B cell (primary cell): ENCODE measurements around the gene SLC12A3. TPM values are rescaled to one million over a fixed set of nuclear protein-coding genes. Genes with fewer than 3 reads are reported as not detected.

ENCODE experiments used
- ATAC-seq: fragments of 200-7000 bp; cut with Tn5 transposase; one replicate; pipeline ENCODE4 v1.10.0; 2021; ENCODE audit warnings: low read depth, mild to moderate bottlenecking, moderate number of reproducible peaks, moderate library complexity
- CTCF ChIA-PET: fragments of 350-600 bp; sonication (Branson Sonifier 250); formaldehyde crosslinking; loops from one replicate; lab custom pipeline; 2021; ENCODE audit warnings: antibody characterized with exemption, inconsistent platforms; lab: Charles Lee
- POLR2A ChIA-PET: fragments of 350-600 bp; sonication (Branson Sonifier 250); formaldehyde crosslinking; loops from one replicate; lab custom pipeline; 2021; ENCODE audit warnings: antibody characterized with exemption; lab: Charles Lee
- DNase-seq: peaks from one replicate; pipeline ENCODE4 v3.0.0; 2013
- H2AFZ ChIP-seq: 2 replicates; pipeline ENCODE4 v1.6.1; 2012; ENCODE audit warnings: mild to moderate bottlenecking, low read depth, low read length; ENCODE audit not compliant: insufficient read depth, poor library complexity, severe bottlenecking
- H3K27ac ChIP-seq, 2 donors: 1 replicate in 1 of 2; 2 replicates in 1 of 2; pipeline ENCODE4 v1.5.1; 2012 to 2013; ENCODE audit warnings: low read length in 2 of 2, mild to moderate bottlenecking in 2 of 2, moderate library complexity in 1 of 2
- H3K27me3 ChIP-seq, 4 experiments: fragments of 200-600 bp in 1 of 4; sonication (generic) in 1 of 4; replicated peaks in 1 of 4; 1 replicate in 2 of 4; 2 replicates in 2 of 4; pipeline versions ENCODE4 v1.6.1 to v1.7.0; 2013 to 2016; ENCODE audit warnings: low read length in 3 of 4, mild to moderate bottlenecking in 2 of 4, mixed read lengths in 1 of 4, moderate library complexity in 1 of 4; ENCODE audit not compliant: insufficient read depth in 4 of 4, control insufficient read depth in 3 of 4; ENCODE audit errors: control extremely low read depth in 1 of 4
- H3K36me3 ChIP-seq, 2 experiments: replicated peaks in 1 of 2; 1 replicate in 1 of 2; 2 replicates in 1 of 2; pipeline versions ENCODE4 v1.6.1 to v1.7.1; 2013; ENCODE audit warnings: low read length in 1 of 2; ENCODE audit not compliant: insufficient read depth in 2 of 2, control insufficient read depth in 1 of 2; ENCODE audit errors: control extremely low read depth in 1 of 2, extremely low read depth in 1 of 2
- H3K4me1 ChIP-seq, 2 donors: fragments of 200-600 bp in 1 of 2; sonication (generic) in 1 of 2; 1 replicate in 1 of 2; 2 replicates in 1 of 2; pipeline versions ENCODE4 v1.5.1 to v1.6.1; 2013 to 2017; ENCODE audit warnings: low read length in 2 of 2; ENCODE audit not compliant: control insufficient read depth in 2 of 2, insufficient read depth in 2 of 2
- H3K4me2 ChIP-seq: replicated peaks from 2 replicates; pipeline ENCODE3; 2012; ENCODE audit warnings: mild to moderate bottlenecking, low read depth, low read length; ENCODE audit not compliant: poor library complexity, severe bottlenecking
- H3K4me3 ChIP-seq, 5 experiments: fragments of 200-600 bp in 1 of 5; sonication (generic) in 1 of 5; 1 replicate in 3 of 5; 2 replicates in 2 of 5; pipeline versions ENCODE4 v1.5.1 to v1.7.0; 2011 to 2016; ENCODE audit warnings: low read length in 4 of 5, mild to moderate bottlenecking in 4 of 5, low read depth in 2 of 5, control low read depth in 1 of 5, moderate library complexity in 1 of 5; ENCODE audit not compliant: insufficient read depth in 1 of 5; ENCODE audit errors: control extremely low read depth in 1 of 5, extremely low read depth in 1 of 5
- H3K79me2 ChIP-seq: fragments of 200-600 bp; sonication (generic); one replicate; pipeline ENCODE4 v1.6.0; 2016; ENCODE audit warnings: low read length; ENCODE audit not compliant: control insufficient read depth, insufficient read depth
- H3K9ac ChIP-seq: fragments of 200-600 bp; sonication (generic); 2 replicates; pipeline ENCODE4 v1.6.1; 2017; ENCODE audit warnings: mild to moderate bottlenecking, low read length, moderate library complexity
- H3K9me3 ChIP-seq, 3 donors: one replicate each; pipeline versions ENCODE4 v1.6.1 to v1.7.1; 2013; ENCODE audit warnings: low read length in 2 of 3; ENCODE audit not compliant: control insufficient read depth in 2 of 3, insufficient read depth in 1 of 3; ENCODE audit errors: control extremely low read depth in 1 of 3
- H4K20me1 ChIP-seq: 2 replicates; pipeline ENCODE4 v1.6.0; 2012; ENCODE audit warnings: mild to moderate bottlenecking, low read length; ENCODE audit not compliant: insufficient read depth, control insufficient read depth, poor library complexity, severe bottlenecking
- H3K27ac Mint-ChIP-seq: one replicate; pipeline ENCODE4 v1.8.0; 2021; ENCODE audit warnings: mixed read lengths
- H3K27me3 Mint-ChIP-seq: one replicate; pipeline ENCODE4 v1.8.0; 2021; ENCODE audit warnings: mixed read lengths
- H3K4me1 Mint-ChIP-seq: one replicate; pipeline ENCODE4 v1.8.0; 2021; ENCODE audit warnings: mixed read lengths
- H3K4me3 Mint-ChIP-seq: one replicate; pipeline ENCODE4 v1.8.0; 2021; ENCODE audit warnings: mixed read lengths
- H3K9me3 Mint-ChIP-seq: one replicate; pipeline ENCODE4 v1.8.0; 2022; ENCODE audit warnings: mixed read lengths; ENCODE audit not compliant: insufficient read depth
- CTCF ChIP-seq: fragments of 200-600 bp; IDR thresholded peaks from one replicate; pipeline ENCODE4 v1.8.0; 2022; ENCODE audit warnings: antibody characterized with exemption, mild to moderate bottlenecking
- EZH2 ChIP-seq: IDR thresholded peaks from 2 replicates; pipeline ENCODE4 v1.6.1; 2012; ENCODE audit warnings: borderline replicate concordance, low read depth, mild to moderate bottlenecking, moderate library complexity, low read length; ENCODE audit not compliant: insufficient read depth, poor library complexity, severe bottlenecking
- WGBS: methylation state at CpG from one replicate; pipeline ENCODE4 v1.1.5; 2013; ENCODE audit warnings: missing lambda C conversion rate; ENCODE audit not compliant: insufficient coverage; 5-methylcytosine and 5-hydroxymethylcytosine counted together
- intact Hi-C: fragments of 100-400 bp; cut with micrococcal nuclease; formaldehyde crosslinking; loops from one replicate; pipeline ENCODE4 v1.10.0; 2022
- polyA plus RNA-seq: library from polyadenylated mRNA; depleted of rRNA; stranded (reverse); fragments of >200 nt; gene quantifications from 2 replicates; pipeline ENCODE4 v1.2.3, GENCODE V29; 2012
- total RNA-seq, 2 donors: library from RNA; stranded (reverse); fragments of 120-200 nt in 1 of 2; gene quantifications; 1 replicate in 1 of 2; 2 replicates in 1 of 2; pipeline versions ENCODE4 v1.2.3 to v1.2.4, GENCODE V29; 2013 to 2022

Gene SLC12A3
- total and polyA plus RNA-seq, 2 donors (not counting 1 experiment from before 2014, with no cell fraction given), result 1.3 to 4.9 TPM

- DNase-seq (no peak), ATAC-seq (no peak)
- no peak overlapping the region for H2AFZ ChIP-seq
- ChIA-PET POLR2A (no interaction called here), CTCF (no interaction called here)
- Mint-ChIP-seq H3K4me3 (no peak overlapping the region), H3K27me3 (no peaks in the 10 kb centered on the region), H3K27ac (no peak overlapping the region), H3K9me3 (no peaks in the 10 kb centered on the region), H3K4me1 (peaks cover 32% of the 10 kb centered on the region)
- intact Hi-C loops, result no loop called here
- no peak overlapping the region for H3K4me3 ChIP-seq
- no peak overlapping the region for H3K9ac ChIP-seq
- no peak overlapping the region for H3K4me2 ChIP-seq
- peaks cover 4 to 17% of the 10 kb centered on the region in 2 donors for H3K4me1 ChIP-seq
- H3K27me3 ChIP-seq, result no peaks in the 10 kb centered on the region
- no peaks in the 10 kb centered on the region for H3K36me3 ChIP-seq
- no peak for TF ChIP-seq CTCF
- TF ChIP-seq EZH2, result no peak
- H3K27ac ChIP-seq, result no peak overlapping the region
- WGBS, result 91% methylated on average over 3 of the region's 4 CpGs
- no peaks in the 10 kb centered on the region for H3K9me3 ChIP-seq
- no peaks in the 10 kb centered on the region for H4K20me1 ChIP-seq
- H3K79me2 ChIP-seq, result no peaks in the 10 kb centered on the region
These were observed 30.8 kb downstream of the SLC12A3 start for GRCh38 chr16:56895813-56896212.

- DNase-seq, result no peak
- Mint-ChIP-seq H3K4me1 (peaks cover 35% of the 10 kb centered on the region), H3K27ac (no peak overlapping the region), H3K9me3 (no peaks in the 10 kb centered on the region), H3K27me3 (no peaks in the 10 kb centered on the region), H3K4me3 (no peak overlapping the region)
- TF ChIP-seq EZH2 (no peak), CTCF (no peak)
- no peaks in the 10 kb centered on the region for H3K79me2 ChIP-seq
- WGBS, result 93% methylated on average over 3 of the region's 3 CpGs
- H3K9ac ChIP-seq, result no peak overlapping the region
- no peaks in the 10 kb centered on the region for H3K9me3 ChIP-seq
- H3K4me1 ChIP-seq, result peaks cover 4 to 17% of the 10 kb centered on the region in 2 donors
- intact Hi-C loops, result no loop called here
- ChIA-PET CTCF (interaction anchor here (0.7 kb wide), 1 partner anchor 521 kb away, joined by 3 read pairs; no protein-coding TSS in a partner anchor), POLR2A (no interaction called here)
- H4K20me1 ChIP-seq, result no peaks in the 10 kb centered on the region
- no peaks in the 10 kb centered on the region for H3K36me3 ChIP-seq
- no peak overlapping the region for H2AFZ ChIP-seq
- no peaks in the 10 kb centered on the region for H3K27me3 ChIP-seq
- ATAC-seq, result no peak
- no peak overlapping the region for H3K4me3 ChIP-seq
- H3K27ac ChIP-seq, result no peak overlapping the region
- H3K4me2 ChIP-seq, result no peak overlapping the region
These were observed 31.2 kb downstream of the SLC12A3 start for GRCh38 chr16:56896244-56896643.
